B cell (primary cell): ENCODE measurements around the gene GABRG3.

Experiments
- EZH2 ChIP-seq: IDR thresholded peaks from 2 replicates; pipeline ENCODE4 v1.6.1; 2012; ENCODE audit warnings: borderline replicate concordance, low read depth, mild to moderate bottlenecking, moderate library complexity, low read length; ENCODE audit not compliant: insufficient read depth, poor library complexity, severe bottlenecking
- TF ChIP-seq, protein P1 (sequence below): fragments of 200-600 bp; IDR thresholded peaks from one replicate; pipeline ENCODE4 v1.8.0; 2022; ENCODE audit warnings: antibody characterized with exemption, mild to moderate bottlenecking

- TF ChIP-seq, protein P1, sequence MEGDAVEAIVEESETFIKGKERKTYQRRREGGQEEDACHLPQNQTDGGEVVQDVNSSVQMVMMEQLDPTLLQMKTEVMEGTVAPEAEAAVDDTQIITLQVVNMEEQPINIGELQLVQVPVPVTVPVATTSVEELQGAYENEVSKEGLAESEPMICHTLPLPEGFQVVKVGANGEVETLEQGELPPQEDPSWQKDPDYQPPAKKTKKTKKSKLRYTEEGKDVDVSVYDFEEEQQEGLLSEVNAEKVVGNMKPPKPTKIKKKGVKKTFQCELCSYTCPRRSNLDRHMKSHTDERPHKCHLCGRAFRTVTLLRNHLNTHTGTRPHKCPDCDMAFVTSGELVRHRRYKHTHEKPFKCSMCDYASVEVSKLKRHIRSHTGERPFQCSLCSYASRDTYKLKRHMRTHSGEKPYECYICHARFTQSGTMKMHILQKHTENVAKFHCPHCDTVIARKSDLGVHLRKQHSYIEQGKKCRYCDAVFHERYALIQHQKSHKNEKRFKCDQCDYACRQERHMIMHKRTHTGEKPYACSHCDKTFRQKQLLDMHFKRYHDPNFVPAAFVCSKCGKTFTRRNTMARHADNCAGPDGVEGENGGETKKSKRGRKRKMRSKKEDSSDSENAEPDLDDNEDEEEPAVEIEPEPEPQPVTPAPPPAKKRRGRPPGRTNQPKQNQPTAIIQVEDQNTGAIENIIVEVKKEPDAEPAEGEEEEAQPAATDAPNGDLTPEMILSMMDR = no peak
- TF ChIP-seq EZH2 = no peak
These were observed 251.5 kb downstream of the GABRG3 start for GRCh38 chr15:27222479-27222878.
